Heart right ventricle (tissue), 16 donors: Measurements from ENCODE around the gene GFI1. TPM values are rescaled to one million over a fixed set of nuclear protein-coding genes. Genes with fewer than 3 reads are reported as not detected.

Experiments used
- ATAC-seq, 8 donors: fragments of 200-7000 bp; cut with Tn5 transposase; one replicate each; pipeline ENCODE4 v1.9.1; 2020; ENCODE audit warnings: mild to moderate bottlenecking in 8 of 8, moderate library complexity in 8 of 8, moderate number of reproducible peaks in 1 of 8
- DNase-seq, 2 donors: peaks; one replicate each; pipeline ENCODE4 v3.0.0-alpha.2; 2020
- H3K27ac ChIP-seq, 10 donors: fragments of 200-600 bp; sonication (generic) in 2 of 10; one replicate each; pipeline versions ENCODE4 v1.5.0 to v1.8.0; 2020 to 2022; ENCODE audit warnings: mild to moderate bottlenecking in 3 of 10
- H3K27me3 ChIP-seq, 7 donors: fragments of 200-600 bp; one replicate each; pipeline ENCODE4 v1.8.0; 2021 to 2022; ENCODE audit warnings: mild to moderate bottlenecking in 2 of 7
- H3K36me3 ChIP-seq, 9 donors: fragments of 200-600 bp; sonication (generic) in 1 of 9; one replicate each; pipeline versions ENCODE4 v1.5.0 to v1.8.0; 2020 to 2022; ENCODE audit warnings: mild to moderate bottlenecking in 2 of 9
- H3K4me1 ChIP-seq, 9 donors: fragments of 200-600 bp; sonication (generic) in 1 of 9; one replicate each; pipeline versions ENCODE4 v1.5.0 to v1.8.0; 2020 to 2022; ENCODE audit warnings: mild to moderate bottlenecking in 4 of 9
- H3K4me3 ChIP-seq, 10 donors: fragments of 200-600 bp; sonication (generic) in 2 of 10; one replicate each; pipeline versions ENCODE4 v1.5.0 to v1.8.0; 2020 to 2022; ENCODE audit warnings: mild to moderate bottlenecking in 7 of 10, moderate library complexity in 2 of 10
- H3K9me3 ChIP-seq, 11 donors: fragments of 200-600 bp in 10 of 11; sonication (generic) in 2 of 11; one replicate each; pipeline versions ENCODE4 v1.5.0 to v1.8.0; 2013 to 2022; ENCODE audit warnings: mild to moderate bottlenecking in 2 of 11, control low read depth in 1 of 11, moderate library complexity in 1 of 11
- WGBS, 2 donors: extraction: QIAGEN DNeasy Blood & Tissue Kit; methylation state at CpG; one replicate each; pipeline ENCODE4 v1.1.7; 2013; ENCODE audit warnings: inconsistent platforms in 1 of 2; 5-methylcytosine and 5-hydroxymethylcytosine counted together
- intact Hi-C, 10 donors: fragments of 100-400 bp; cut with DNase I; formaldehyde crosslinking; loops; one replicate each; pipeline versions ENCODE4 v1.11.1 to v1.14.2; 2022
- polyA plus RNA-seq, 2 donors: library from polyadenylated mRNA; stranded (reverse); fragments of 200-250 nt; gene quantifications; one replicate each; pipeline ENCODE4 v1.2.3, GENCODE V29; 2013
- total RNA-seq, 10 donors: library from RNA; stranded (reverse); fragmentation: NEBNext Ultra II Directional in 3 of 10; extraction: Animal tissue kit (Norgen Biotek cat#: 25700) in 3 of 10; gene quantifications; one replicate each; pipeline versions ENCODE4 v1.2.1 to v1.2.4, GENCODE V29; 2021 to 2023
- TF ChIP-seq, protein P1 (sequence below), 9 donors: fragments of 200-600 bp; sonication (generic) in 2 of 9; IDR thresholded peaks; one replicate each; pipeline versions ENCODE4 v1.5.0 to v1.8.0; 2021 to 2022; ENCODE audit warnings: antibody characterized with exemption in 9 of 9, mild to moderate bottlenecking in 5 of 9, moderate library complexity in 1 of 9
- donor health status: Arrhythmogenic right ventricular cardiomyopathy.
- donor health status: ischemic (EF 13 %, LVEDD 7.1; RV severe dilation, severe dysfunction).
- donor health status: healthy with polysubstance abuse.
- donor health status: DM: no; HTN: yes; CAD: no.
- donor health status: DM: no; HTN: no; CAD: no.
- donor health status: ischemic (EF 25% LVEDD 6.9; RV normal size, moderate dysfunction).
- donor health status: ischemic (EF 25% LVEDD 5.7; RV mildly dilated, moderate dysfunction).
- donor health status: healthy.
- donor health status: DM: yes; HTN: yes; CAD: no.
- donor health status: Ischemic cardiomyopathy.
- donor health status: ischemic (EF 35%, LVEDD 5.7; RV mildly dilated, moderate dysfunction).
- donor health status: nonischemic (EF 11% LVEDD 7.7; RV severe dilation, severe dysfunction).
- donor health status: DM: yes; HTN: yes; CAD: no.
- donor health status: PGD.
- donor health status: ischemic (EF 29% LVEDD 5.4; RV normal size, mild dysfunction).
- donor health status: nonischemic (EF 23%, LVEDD 6.1; RV moderate dilation, normal function).

Gene GFI1
- total and polyA plus RNA-seq, 12 donors, result 0.09 to 1.3 (median 0.15) TPM; not detected in 3

DNA sequence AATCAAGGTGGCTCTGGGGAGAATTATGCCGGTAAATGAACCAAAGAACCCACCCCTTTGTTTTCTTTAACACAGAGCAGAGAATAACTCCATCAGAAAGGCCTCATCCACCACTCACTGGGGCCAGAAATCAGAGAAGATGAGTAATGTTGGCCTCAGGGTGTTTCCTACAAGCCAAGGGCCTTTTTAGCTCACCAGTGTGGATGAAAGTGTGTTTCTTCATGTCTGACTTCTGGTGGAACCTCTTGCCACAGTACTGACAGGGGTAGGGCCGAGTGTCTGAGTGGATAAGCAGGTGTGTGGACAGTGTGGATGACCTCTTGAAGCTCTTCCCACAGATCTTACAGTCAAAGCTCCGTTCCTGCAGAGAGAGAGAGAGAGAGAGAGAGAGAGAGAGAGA lies 8.3 kb downstream of the GFI1 start:
- Histone ChIP-seq H3K4me1 (peaks cover 15 to 34% (median 27%) of the 10 kb centered on the region in 9 donors), H3K27ac (no peak overlapping the region), H3K9me3 (no peaks in the 10 kb centered on the region), H3K27me3 (peaks cover 20 to 55% (median 47%) of the 10 kb centered on the region in 7 donors), H3K4me3 (no peak overlapping the region), H3K36me3 (no peaks in the 10 kb centered on the region)
- ATAC-seq (no peak), DNase-seq (no peak)
- intact Hi-C loops, result no loop called here
- TF ChIP-seq, protein P1, sequence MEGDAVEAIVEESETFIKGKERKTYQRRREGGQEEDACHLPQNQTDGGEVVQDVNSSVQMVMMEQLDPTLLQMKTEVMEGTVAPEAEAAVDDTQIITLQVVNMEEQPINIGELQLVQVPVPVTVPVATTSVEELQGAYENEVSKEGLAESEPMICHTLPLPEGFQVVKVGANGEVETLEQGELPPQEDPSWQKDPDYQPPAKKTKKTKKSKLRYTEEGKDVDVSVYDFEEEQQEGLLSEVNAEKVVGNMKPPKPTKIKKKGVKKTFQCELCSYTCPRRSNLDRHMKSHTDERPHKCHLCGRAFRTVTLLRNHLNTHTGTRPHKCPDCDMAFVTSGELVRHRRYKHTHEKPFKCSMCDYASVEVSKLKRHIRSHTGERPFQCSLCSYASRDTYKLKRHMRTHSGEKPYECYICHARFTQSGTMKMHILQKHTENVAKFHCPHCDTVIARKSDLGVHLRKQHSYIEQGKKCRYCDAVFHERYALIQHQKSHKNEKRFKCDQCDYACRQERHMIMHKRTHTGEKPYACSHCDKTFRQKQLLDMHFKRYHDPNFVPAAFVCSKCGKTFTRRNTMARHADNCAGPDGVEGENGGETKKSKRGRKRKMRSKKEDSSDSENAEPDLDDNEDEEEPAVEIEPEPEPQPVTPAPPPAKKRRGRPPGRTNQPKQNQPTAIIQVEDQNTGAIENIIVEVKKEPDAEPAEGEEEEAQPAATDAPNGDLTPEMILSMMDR (IDR thresholded peaks at IDR 0.05), result no peak
- WGBS, 2 donors, result 81 to 84% methylated on average over 3 of the region's 3 CpGs

DNA sequence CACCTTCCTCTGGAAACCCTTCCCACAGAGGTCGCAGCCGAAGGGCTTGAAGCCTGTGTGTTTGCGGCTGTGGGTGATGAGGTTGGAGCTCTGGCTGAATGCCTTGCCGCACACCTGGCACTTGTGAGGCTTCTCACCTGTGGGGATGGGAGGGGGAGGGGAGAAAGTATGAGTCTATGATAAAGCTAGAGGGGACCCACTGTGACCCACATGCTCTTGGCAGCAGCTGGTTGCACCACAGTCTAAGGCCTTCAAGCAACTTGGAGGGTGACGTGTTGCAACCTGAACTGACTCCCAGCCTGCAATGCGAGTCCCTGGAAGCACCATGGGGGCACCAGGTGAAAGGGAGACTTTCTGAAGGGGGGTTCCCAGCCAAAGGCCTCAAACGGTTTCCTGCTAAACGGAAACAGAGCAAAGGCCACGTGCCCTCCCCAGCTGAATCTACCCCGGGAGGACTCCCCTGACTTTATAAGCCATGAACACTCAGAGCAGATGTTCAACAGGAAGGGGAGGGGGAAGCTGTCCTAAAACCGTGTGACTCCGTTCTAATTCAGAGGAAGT lies 10.6 kb downstream of the GFI1 start:
- Histone ChIP-seq H3K36me3 (no peaks in the 10 kb centered on the region), H3K4me1 (peaks cover under 1 to 11% (median 5%) of the 10 kb centered on the region in 9 donors), H3K27ac (peak overlapping the region in 1 of 10 donors; percentile 26), H3K27me3 (peaks cover 9 to 32% (median 24%) of the 10 kb centered on the region in 7 donors), H3K4me3 (no peak overlapping the region), H3K9me3 (no peaks in the 10 kb centered on the region)
- TF ChIP-seq, protein P1 (IDR thresholded peaks at IDR 0.05), result no peak
- DNase-seq (no peak), ATAC-seq (no peak)
- intact Hi-C loops, result no loop called here
- 56% methylated on average over 12 of the region's 12 CpGs for WGBS, 2 donors

DNA sequence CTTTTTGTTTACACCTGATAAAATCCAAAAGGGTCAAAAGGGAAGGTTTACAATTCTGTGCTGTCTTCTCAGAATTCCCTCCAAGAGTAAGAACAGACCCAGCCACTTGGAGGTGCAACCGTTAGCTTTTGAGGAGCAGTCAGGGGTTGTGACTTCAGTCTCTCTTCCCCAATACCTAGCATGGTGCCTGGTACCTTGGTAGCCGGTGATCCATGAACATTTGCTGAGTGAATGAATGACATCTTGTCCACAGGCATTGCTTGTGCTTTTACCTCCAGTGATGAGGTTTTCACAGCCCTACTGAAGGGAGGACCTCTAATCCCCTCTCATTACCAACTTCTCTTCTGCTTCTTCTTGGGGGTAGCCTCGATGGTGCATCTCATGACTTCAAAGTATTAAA lies 11.7 kb downstream of the GFI1 start:
- no peaks in the 10 kb centered on the region for H3K9me3 ChIP-seq
- H3K4me1 ChIP-seq, result peaks cover 0 to 7% (median 0%) of the 10 kb centered on the region in 9 donors
- no peak overlapping the region for H3K4me3 ChIP-seq
- peaks cover 0 to 21% (median 13%) of the 10 kb centered on the region in 7 donors for H3K27me3 ChIP-seq
- WGBS, 2 donors, result 85 to 95% methylated on average over 3 of the region's 3 CpGs
- intact Hi-C loops, result no loop called here
- TF ChIP-seq, protein P1 (IDR thresholded peaks at IDR 0.05), result no peak
- H3K27ac ChIP-seq, result no peak overlapping the region
- no peak for ATAC-seq
- no peak for DNase-seq
- H3K36me3 ChIP-seq, result no peaks in the 10 kb centered on the region

DNA sequence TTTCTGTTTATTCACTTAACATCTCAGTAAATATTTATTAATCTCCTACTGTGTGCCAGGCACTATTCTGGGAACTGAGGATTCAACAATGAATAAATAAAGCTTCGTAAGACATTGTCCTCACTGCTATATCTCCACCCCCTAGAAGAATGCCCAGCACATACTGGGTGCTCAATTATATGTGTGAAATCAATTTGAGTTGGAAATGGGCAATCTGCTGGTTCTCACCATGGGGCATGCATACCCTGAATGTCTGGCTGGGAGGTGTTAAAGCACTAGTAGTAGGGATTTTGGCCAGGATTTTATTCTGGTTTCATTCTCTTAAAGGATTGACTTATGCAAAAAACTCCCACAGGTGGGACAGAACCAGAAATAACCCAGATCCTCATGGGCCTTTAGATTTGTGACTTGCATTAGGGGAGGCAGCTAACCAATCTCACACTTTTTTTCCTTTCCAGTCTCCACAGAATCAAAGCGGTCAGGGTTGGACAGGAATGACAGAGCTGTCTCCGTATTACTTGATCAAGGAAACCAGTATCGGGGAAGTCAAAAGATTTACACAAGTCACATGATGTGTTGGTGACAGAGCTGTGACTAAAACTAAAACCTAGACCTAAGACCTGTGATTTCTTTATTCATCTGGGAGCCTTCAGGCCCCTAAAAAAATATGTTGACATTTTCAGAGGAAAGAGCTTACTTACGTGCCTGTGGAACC lies 12.8 kb downstream of the GFI1 start:
- H3K27ac ChIP-seq, result no peak overlapping the region
- TF ChIP-seq, protein P1 (IDR thresholded peaks at IDR 0.05), result no peak
- H3K36me3 ChIP-seq, result no peaks in the 10 kb centered on the region
- peaks cover 0 to 12% (median 4%) of the 10 kb centered on the region in 7 donors for H3K27me3 ChIP-seq
- H3K4me1 ChIP-seq, result peaks cover 0 to 7% (median 0%) of the 10 kb centered on the region in 9 donors
- WGBS, 2 donors, result 84 to 85% methylated on average over 5 of the region's 5 CpGs
- no peak overlapping the region for H3K4me3 ChIP-seq
- intact Hi-C loops, result no loop called here
- no peaks in the 10 kb centered on the region for H3K9me3 ChIP-seq
- ATAC-seq, result no peak
- no peak for DNase-seq
